GM19239 (cell line): ENCODE results near the gene RNASEH2C.
"Not testable (repeated sequence)": the region's sequence is repeated elsewhere in the genome, so short reads cannot be mapped to it uniquely, and the experiment has no call there.

Experiments used
- DNase-seq: peaks from one replicate; pipeline ENCODE4 v3.0.0; 2011; ENCODE audit warnings: low spot score; ENCODE audit not compliant: insufficient read length
- FAIRE-seq: peaks from 2 replicates; lab custom pipeline; 2011; peaks lifted over from hg19 to GRCh38; lab: Jason Lieb, UNC

RNASEH2C gene

DNA sequence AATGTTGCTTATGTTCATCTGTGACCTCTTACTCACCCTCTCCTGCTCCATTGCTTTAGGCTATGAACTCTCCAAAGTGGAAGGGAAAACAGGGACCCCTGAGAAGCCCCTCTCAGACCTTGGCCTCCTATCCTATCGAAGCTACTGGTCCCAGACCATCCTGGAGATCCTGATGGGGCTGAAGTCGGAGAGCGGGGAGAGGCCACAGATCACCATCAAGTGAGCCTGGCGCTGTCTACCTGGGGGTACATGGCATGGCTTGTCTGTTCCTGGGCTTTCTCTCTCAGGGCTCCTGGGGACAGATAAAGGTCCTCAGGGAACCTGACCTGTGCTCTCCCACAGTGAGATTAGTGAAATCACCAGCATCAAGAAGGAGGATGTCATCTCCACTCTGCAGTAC lies 2.1 kb downstream of the RNASEH2C start:
- DNase-seq (no peak), FAIRE-seq (no peak)

DNA sequence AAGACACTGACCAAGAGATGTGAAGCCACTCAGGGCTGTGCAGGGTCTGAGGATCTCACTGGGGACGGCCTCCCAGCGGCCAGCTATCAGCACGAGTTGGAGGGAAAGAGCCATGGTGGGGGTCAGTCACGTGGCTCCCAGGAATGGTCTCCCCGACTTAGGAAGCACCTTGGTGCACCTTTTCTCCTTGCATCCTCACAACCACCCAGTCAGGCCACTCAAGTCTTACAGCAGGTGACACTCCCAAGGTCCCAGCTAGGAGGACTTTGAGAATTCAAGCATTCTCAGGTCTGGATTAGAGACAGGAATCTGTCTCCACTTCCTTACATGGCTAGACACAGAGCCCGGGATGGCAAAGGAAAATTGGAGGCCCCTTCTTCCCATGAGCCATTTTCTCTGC lies 2.7 kb downstream of the RNASEH2C start:
- no peak for DNase-seq
- FAIRE-seq, result no peak

DNA sequence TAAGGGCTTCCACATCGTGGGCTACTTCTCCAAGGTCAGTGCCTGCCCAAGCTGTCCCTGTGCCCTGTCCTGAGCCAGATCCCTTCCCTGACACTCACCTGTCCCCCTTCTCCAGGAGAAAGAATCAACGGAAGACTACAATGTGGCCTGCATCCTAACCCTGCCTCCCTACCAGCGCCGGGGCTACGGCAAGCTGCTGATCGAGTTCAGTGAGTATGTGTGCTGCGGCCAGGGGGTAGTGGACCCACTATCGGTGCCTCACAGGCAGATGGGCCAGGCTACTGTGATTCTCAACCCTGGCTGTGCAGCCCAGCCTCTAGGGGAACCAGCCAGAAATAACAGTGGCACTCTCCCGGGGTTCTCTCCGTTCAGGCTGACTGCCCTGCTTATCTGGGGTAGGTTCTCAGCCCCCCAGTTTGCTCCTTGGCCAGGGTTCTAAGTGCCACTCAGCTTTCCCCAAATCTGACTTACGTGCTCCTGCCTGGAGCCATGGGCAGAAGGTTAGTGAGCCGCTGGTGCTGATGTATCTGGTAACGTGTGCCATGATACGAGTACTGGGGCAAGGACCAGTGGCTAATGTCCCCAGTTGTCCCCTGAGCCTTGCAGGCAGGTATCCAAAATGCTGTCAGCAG lies 3.7 kb downstream of the RNASEH2C start:
- FAIRE-seq, result no peak
- no peak for DNase-seq

DNA sequence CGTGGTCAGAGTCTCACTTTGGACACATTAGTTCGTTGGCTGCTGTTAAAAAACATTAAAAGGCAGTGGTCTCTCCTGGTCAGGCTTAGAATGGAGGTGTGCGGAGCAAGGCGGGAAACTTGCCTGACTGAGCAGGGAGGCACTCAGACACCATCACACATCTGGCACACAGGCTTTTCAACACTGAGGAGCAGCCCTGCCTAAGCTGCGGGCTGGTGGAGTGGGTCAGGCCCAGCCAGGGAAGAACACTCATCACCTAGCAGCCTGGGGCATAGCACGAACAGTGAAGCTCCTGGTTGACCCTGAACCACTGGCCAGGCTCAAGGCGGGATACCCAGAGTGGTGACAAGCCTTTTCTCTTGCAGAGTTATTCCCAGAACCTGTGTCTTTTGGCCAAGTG lies 4.3 kb downstream of the RNASEH2C start:
- DNase-seq (no peak), FAIRE-seq (no peak)

DNA sequence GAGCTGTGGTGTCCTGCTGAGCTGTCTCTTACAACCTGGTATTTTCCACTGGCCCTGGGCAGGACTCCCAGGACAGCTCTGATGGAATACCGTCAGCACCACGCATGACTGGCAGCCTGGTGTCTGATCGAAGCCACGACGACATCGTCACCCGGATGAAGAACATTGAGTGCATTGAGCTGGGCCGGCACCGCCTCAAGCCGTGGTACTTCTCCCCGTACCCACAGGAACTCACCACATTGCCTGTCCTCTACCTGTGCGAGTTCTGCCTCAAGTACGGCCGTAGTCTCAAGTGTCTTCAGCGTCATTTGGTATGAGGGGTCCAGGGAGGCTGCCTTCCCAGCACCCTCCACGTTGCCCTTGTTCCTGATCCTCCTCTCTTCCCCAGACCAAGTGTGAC lies 6.2 kb downstream of the RNASEH2C start:
- no peak for FAIRE-seq
- no peak for DNase-seq

DNA sequence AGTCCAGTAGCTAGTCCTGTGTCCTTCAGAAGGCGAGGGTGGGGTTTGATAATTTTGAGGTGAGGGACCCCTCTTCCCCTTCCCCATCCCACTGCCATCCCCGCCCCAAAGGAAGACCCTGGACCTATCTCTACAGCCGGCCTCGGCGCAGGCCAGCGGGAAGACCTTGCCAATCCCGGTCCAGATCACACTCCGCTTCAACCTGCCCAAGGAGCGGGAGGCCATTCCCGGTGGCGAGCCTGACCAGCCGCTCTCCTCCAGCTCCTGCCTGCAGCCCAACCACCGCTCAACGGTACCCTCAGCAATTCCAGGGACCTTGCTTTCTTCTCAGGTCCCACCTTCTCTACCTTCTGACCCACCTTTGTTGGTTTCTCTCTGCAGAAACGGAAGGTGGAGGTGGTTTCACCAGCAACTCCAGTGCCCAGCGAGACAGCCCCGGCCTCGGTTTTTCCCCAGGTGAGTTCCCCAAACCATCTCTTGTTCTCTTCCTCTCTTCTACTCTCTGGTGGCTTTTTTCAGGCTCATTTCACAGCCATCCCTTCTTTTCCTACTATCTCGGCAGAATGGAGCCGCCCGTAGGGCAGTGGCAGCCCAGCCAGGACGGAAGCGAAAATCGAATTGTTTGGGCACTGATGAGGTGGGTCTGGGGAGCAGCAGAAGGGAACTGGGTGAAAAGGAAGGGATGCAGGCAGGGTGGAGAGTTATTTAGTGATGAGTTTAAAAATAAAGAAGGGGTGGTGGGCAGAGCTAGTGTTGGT lies 7.2 kb downstream of the RNASEH2C start:
- DNase-seq (no peak), FAIRE-seq (no peak)

DNA sequence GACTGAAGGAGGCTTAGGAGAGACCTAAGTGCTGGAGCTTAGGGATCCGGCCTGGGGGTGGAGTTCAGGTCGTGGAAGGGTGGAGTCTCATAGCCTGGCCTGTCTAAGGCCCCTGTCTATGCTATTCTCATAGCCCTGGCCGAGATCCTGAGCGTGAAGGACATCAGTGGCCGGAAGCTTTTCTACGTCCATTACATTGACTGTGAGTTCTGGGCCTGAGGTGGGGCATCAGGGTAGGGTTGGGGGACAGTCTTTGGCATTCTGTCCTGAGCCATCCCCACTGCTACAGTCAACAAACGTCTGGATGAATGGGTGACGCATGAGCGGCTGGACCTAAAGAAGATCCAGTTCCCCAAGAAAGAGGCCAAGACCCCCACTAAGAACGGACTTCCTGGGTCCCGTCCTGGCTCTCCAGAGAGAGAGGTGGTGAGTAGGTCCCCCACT lies 7.9 kb downstream of the RNASEH2C start:
- DNase-seq, result no peak
- FAIRE-seq, result no peak

DNA sequence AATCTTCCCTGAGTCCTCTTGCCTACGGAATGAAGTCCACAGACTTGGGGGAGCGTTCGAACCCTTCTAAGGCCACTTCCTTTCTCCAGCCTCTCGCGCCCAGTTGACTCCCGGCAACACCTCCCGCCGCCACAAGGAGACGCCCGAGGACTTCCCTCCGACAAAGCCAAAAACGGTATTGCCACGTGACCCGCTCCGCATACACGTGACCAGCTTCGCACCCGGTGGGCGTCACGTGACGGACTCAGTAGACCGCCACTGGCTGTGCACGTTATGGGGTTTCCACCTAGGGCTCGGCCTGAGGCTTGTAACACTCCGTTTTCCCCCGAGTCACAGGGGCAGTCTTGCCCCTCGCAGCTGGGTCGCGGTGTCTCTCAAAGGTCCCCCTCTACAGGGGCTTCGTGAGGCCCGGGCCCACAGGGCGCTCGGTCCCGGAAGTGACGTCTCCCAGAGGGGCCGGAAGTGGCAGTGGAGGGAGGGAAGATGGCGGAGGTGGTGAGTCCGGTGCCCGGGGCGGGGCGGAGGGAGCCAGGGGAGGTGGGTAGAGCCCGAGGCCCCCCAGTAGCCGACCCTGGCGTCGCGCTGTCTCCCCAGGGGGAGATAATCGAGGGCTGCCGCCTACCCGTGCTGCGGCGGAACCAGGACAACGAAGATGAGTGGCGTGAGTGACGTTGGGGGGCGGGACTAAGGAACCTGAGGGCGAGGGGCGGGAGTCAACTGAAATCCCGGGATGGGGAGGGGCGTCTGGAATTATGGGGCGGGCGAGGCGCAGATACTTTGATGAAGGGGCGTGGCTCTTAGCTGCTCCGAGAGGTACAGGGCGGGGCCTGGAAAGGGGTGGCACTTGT lies 8.6 kb downstream of the RNASEH2C start, which contains the start of gene KAT5:
TSS of gene KAT5 (plus strand) at position 468 of the 848 bp plus-strand sequence. CDS start at position 484, 16 bp downstream.
- FAIRE-seq (peak; percentile 92), DNase-seq (peak; percentile 75)

DNA sequence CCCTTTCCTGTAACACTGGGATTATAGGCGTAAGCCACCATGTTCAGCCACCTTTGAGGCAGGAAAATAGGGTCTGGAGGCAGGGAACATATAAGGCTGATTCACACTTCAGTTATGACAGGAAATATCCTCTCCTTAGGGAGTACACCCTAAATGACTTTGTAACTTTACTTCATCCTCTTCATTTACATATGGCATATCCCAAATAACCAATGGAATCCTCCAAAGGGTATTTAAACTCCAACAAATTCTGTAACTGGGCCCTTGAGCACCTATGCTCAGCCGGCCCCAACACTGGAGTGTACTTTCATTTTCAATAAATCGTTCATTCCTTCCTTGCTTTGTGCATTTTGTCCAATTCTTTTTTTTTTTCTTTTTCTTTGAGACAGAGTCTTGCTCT lies 10.2 kb downstream of the RNASEH2C start:
- FAIRE-seq (no peak), DNase-seq (no peak)

DNA sequence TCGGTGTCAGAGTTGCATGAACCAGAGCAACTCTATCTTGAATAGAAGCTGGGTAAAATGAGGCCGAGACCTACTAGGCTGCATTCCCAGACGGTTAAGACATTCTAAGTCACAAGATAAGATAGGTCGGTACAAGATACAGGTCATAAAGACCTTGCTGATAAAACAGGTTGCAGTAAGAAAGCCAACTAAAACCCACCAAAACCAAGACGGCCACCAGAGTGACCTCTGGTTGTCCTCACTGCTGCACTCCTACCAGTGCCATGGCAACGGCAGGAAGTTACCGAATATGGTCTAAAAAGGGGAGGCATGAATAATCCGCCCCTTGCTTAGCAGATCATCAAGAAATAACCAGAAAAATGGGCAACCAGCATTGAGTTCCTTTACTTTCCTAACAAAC lies 10.9 kb downstream of the RNASEH2C start:
- DNase-seq, result no peak

DNA sequence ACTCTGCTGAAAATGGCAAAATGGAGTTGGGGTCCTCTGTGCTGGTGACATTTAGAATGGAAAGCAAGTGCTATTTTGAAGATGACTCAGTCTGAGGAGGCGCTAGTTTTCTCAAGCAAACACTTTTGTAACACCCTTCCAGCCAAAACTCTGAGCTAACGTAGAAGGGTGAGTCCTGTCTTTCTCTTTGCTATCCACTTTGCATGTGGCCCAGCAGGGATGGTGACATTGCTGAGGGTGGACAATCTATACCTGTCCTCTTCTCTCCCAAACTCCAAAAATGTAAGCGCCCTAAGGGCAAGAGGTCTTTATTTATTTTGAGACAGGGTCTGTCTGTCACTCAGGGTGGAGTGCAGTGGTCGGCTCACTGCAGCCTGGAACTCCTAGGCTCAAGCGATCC lies 12.1 kb downstream of the RNASEH2C start:
- DNase-seq (no peak), FAIRE-seq (no peak)

More for the DNA sequence above, 10.9 kb downstream of the RNASEH2C start:
- FAIRE-seq, result no peak

DNA sequence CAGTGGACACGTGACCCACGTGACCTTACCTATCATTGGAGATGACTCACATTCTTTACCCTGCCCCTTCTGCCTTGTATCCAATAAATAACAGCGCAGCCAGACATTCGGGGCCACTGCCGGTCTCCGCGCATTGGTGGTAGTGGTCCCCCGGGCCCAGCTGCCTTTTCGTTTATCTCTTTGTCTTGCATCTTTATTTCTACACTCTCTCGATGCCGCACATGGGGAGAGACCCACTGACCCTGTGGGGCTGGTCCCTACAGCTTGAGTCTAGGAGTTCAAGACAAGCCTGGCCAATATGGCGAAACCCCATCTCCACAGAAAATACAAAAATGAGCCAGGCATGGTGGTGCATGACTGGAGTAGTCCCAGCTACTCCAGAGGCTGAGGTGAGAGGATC lies 13.6 kb downstream of the RNASEH2C start:
- DNase-seq, FAIRE-seq: not testable (repeated sequence)

DNA sequence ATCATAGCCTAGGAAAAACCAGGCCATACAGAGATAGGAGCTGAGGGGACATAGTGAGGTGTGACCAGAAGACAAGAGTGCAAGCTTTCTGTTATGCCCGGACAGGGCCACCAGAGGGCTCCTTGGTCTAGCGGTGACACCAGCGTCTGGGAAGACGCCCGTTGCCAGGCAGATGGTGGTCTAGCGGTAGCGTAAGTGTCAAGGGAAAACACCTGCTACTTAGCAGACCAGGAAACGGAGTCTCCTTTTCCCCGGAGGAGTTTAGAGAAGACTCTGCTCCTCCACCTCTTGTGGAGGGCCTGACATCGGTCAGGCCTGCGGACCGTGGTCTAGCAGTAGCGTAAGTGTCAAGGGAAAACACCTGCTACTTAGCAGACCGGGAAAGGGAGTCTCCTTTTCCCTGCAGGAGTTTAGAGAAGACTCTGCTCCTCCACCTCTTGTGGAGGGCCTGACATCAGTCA lies 14.3 kb downstream of the RNASEH2C start:
- FAIRE-seq, result peak; percentile 40
- DNase-seq, result not testable (repeated sequence)

DNA sequence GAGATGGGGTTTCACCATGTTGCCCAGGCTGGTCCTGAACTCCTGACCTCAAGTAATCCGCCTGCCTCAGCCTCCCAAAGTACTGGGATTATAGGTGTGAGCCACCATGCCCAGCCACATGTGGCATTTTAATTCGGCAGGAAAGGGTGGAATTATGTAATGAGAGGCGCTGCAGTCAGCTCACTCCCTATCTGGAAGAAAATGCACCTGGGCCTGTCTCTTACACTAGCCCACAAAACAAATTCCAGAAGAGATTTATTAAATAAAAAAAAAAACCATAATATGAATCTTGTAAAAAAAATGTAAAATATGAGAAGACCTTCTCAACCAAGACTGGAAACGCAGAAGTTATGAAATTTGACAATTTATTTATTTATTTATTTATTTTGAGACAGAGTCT lies 16.8 kb downstream of the RNASEH2C start:
- FAIRE-seq, result no peak
- no peak for DNase-seq

DNA sequence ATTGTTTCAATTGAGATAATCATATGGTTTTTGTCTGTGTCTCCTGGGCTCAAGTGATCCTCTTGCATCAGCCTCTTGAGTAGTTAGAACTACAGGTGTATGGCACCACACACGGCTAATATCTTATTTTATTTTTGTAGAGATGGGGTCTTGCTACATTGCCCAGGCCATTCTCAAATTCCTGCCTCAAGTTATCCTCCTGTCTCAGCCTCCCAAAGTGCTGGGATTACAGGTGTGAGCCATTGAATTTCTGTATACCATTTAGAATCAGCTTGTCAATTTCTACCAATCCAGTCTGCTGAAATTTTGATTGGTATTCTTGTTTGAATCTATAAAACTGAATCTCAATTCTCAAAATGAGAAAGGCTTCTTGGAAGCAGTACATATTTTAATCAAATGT lies 18.9 kb downstream of the RNASEH2C start:
- FAIRE-seq, result no peak
- DNase-seq, result no peak

DNA sequence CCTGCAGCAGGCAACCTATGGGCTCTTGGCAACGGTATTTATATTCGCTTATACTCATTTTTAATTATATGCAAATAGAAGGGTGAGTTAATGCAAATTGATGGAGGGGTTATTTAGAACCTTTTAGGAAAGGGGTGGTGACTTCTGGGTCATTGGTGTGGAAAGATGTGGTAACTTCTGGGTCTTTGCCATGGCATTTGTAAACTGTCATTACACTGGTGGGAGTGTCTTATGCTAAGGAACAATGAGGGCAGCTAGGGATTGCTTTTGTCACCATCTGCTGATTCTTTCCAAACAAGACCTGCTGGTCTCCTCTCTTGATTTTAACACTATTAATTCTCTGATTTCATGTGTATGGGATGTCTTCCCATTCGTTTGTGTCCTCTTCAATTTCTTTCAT lies 20.2 kb downstream of the RNASEH2C start:
- FAIRE-seq (no peak), DNase-seq (no peak)

DNA sequence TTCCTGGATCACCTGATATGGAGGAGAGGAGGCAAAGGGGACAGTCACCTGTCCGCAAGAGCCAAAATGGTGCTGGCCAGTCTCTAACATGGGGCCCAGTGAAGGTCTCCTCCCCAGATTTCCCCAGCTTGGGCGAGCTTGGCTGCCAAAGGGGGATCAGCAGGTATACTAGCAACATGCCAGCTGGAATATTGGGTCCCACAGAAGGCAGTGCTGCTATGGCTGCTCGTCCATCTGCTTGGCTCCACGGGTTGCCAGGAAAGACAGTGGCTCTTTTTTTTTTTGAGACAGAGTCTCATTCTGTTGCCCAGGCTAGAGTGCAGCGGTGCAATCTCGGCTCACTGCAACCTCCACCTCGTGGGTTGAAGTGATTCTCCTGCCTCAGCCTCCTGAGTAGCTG lies 21.3 kb downstream of the RNASEH2C start:
- DNase-seq (no peak), FAIRE-seq (no peak)

DNA sequence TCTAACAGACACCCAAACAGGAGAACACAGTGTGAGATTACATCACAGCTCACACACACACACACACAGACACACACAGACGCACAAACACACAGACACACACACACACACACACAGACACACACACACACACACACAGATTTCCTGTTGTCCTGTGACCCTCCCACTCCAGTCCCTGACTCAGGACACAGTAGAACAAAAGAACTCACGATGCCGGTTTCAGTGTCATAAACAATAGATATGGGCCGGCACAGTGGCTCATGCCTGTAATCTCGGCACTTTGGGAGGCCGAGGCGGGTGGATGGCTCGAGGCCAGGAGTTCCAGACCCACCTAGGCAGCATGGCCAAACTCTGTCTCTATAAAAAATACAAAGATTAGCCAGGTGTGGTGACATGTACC lies 22.4 kb downstream of the RNASEH2C start:
- no peak for FAIRE-seq

DNA sequence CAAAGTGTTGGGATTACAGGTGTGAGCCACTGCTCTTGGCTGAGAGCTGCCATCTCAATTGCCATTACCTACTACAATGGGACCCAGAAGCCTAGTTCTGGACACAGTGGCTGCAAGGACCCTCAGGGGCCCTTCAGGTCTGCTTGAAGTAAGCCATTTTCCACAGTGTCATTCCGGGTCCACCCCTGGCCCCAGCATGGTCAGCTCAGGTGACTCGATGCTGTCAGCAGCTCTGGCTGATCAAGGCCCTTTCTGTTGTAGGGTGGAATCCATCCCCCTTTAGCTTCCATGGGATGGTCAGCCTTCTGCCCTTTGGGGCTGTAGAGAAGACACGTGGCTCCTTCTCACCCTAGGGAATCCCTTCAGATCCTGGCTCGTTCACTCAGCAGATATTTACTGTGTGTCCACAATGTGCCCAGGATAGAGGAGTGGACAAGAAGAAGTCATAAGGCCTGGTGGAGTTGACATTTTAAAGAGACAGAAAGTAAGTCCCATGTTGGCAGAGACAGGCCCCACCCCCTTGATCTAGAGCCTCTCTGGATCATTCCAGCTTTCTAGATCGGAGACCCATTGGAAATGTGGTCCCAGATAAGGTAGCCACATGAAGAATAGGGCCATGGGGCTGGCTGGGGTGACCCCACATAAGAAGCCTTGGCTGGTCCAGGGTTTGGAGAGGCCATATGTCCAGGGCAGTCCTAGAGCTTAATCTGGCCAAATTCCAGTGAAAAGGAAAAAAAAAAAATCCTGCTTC lies 23.6 kb downstream of the RNASEH2C start:
- FAIRE-seq, result no peak
- no peak for DNase-seq

More for the DNA sequence above, 22.4 kb downstream of the RNASEH2C start:
- DNase-seq, result no peak
